ENCODE measurements around the gene AKT1S1.

AKT1S1 gene

GRCh38 chr19:49837425-49837824, 39.7 kb downstream of the AKT1S1 start (continued):
- TF ChIP-seq ZSCAN30 (tag by site-specific recombination; IDR thresholded peaks at IDR 0.05), result no peak
- TF ChIP-seq ZNF488 (tag by site-specific recombination; IDR thresholded peaks at IDR 0.05), result no peak
- TF ChIP-seq ZBTB17 (tag by site-specific recombination; IDR thresholded peaks at IDR 0.05), result no peak
- no peak for TF ChIP-seq ZBTB1 (tag by site-specific recombination; IDR thresholded peaks at IDR 0.05)
- no peak for TF ChIP-seq GLI2 (tag by site-specific recombination; IDR thresholded peaks at IDR 0.05; ENCODE audit: borderline replicate concordance, low read depth)
- no peak for TF ChIP-seq EGR2 (tag by site-specific recombination; IDR thresholded peaks at IDR 0.05; ENCODE audit: low read depth)

GRCh38 chr19:49837009-49837310, 40.2 kb downstream of the AKT1S1 start:
- POLR2A ChIA-PET, result interaction anchor here (1.2 to 1.4 kb wide), 3 partner anchors 11 to 28 kb away, joined by 3 to 7 read pairs (median 4); partner anchors contain the start of gene PTOV1
- peaks cover 10 to 91% of the 10 kb centered on the region in 2 experiments for H3K36me3 ChIP-seq (ENCODE audit: control insufficient read depth in 2 of 2, insufficient read depth in 1 of 2, low read length in 2 of 2)
- no peak overlapping the region for H3K4me3 ChIP-seq (ENCODE audit: low read depth, low read length)
- CTCF ChIA-PET, result no interaction called here
- no peaks in the 10 kb centered on the region for H3K4me1 ChIP-seq (ENCODE audit: control insufficient read depth, insufficient read depth, low read length)
- H3K9me3 ChIP-seq (ENCODE audit: control insufficient read depth, insufficient read depth, low read depth, low read length), result no peaks in the 10 kb centered on the region
- no peak for TF ChIP-seq ZSCAN4 (tag by site-specific recombination; IDR thresholded peaks at IDR 0.05)
- TF ChIP-seq GLIS1 (tag by site-specific recombination; IDR thresholded peaks at IDR 0.05), result peak; percentile 57
- no peak for TF ChIP-seq GLI4 (tag by site-specific recombination; IDR thresholded peaks at IDR 0.05)
- TF ChIP-seq ZNF202 (tag by site-specific recombination; IDR thresholded peaks at IDR 0.05; ENCODE audit: borderline replicate concordance), result no peak
- peak; percentile 16; the same call in 1 of the 2 replicates for TF ChIP-seq GLIS2 (tag by site-specific recombination; IDR thresholded peaks at IDR 0.05)
- no peak for TF ChIP-seq ZNF768 (tag by site-specific recombination; IDR thresholded peaks at IDR 0.05)
- no peak for TF ChIP-seq ZNF548 (tag by site-specific recombination; IDR thresholded peaks at IDR 0.05)
- TF ChIP-seq ZNF621 (tag by site-specific recombination; IDR thresholded peaks at IDR 0.05), result no peak
- no peak for TF ChIP-seq ZNF776 (tag by site-specific recombination; IDR thresholded peaks at IDR 0.05; ENCODE audit: borderline replicate concordance)
- no peak overlapping the region for H3K27ac ChIP-seq (ENCODE audit: extremely low read depth, low read depth, low read length)

- TF ChIP-seq ZNF785 (tag by site-specific recombination; IDR thresholded peaks at IDR 0.05) (no peak), OSR2 (tag by site-specific recombination; IDR thresholded peaks at IDR 0.05) (no peak), ZNF335 (tag by site-specific recombination; conservative IDR thresholded peaks at IDR 0.05) (no peak), ZNF140 (tag by site-specific recombination; IDR thresholded peaks at IDR 0.05) (no peak)
- CTCF ChIA-PET, result no interaction called here
- Histone ChIP-seq H3K4me3 (ENCODE audit: low read depth, low read length) (no peak overlapping the region), H3K4me1 (ENCODE audit: control insufficient read depth, insufficient read depth, low read length) (no peaks in the 10 kb centered on the region), H3K36me3 (ENCODE audit: control insufficient read depth in 2 of 2, insufficient read depth in 1 of 2, low read length in 2 of 2) (peaks cover 10 to 95% of the 10 kb centered on the region in 2 experiments), H3K27ac (ENCODE audit: extremely low read depth, low read depth, low read length) (no peak overlapping the region), H3K9me3 (ENCODE audit: control insufficient read depth, insufficient read depth, low read depth, low read length) (no peaks in the 10 kb centered on the region)
- POLR2A ChIA-PET, result interaction anchor here (1.2 to 1.9 kb wide), 3 partner anchors 12 to 29 kb away, joined by 3 to 7 read pairs (median 6); no protein-coding TSS in a partner anchor
These were observed 40.8 kb downstream of the AKT1S1 start for GRCh38 chr19:49836176-49837008.

- Histone ChIP-seq H3K36me3 (ENCODE audit: control insufficient read depth in 2 of 2, insufficient read depth in 1 of 2, low read length in 2 of 2) (peaks cover 5 to 98% of the 10 kb centered on the region in 2 experiments), H3K4me3 (ENCODE audit: low read depth, low read length) (no peak overlapping the region), H3K4me1 (ENCODE audit: control insufficient read depth, insufficient read depth, low read length) (no peaks in the 10 kb centered on the region), H3K9me3 (ENCODE audit: control insufficient read depth, insufficient read depth, low read depth, low read length) (no peaks in the 10 kb centered on the region), H3K27ac (ENCODE audit: extremely low read depth, low read depth, low read length) (no peak overlapping the region)
- ChIA-PET CTCF (no interaction called here), POLR2A (interaction anchor here (1.3 to 1.9 kb wide), 2 partner anchors 9 to 12 kb away, joined by 6 read pairs; no protein-coding TSS in a partner anchor)
- no peak for TF ChIP-seq ZFP37 (tag by site-specific recombination; IDR thresholded peaks at IDR 0.05)
These were observed 41.6 kb downstream of the AKT1S1 start for GRCh38 chr19:49835562-49835961.
